NB4 (cell line): ENCODE results near the gene PPP3R1.

ENCODE experiments used
- DNase-seq: peaks from one replicate; pipeline ENCODE4 v3.0.0; 2010; ENCODE audit warnings: low read depth
- H3K4me3 ChIP-seq: one replicate; pipeline ENCODE4 v1.5.1; 2011; ENCODE audit warnings: mild to moderate bottlenecking, low read depth, low read length, moderate library complexity
- CTCF ChIP-seq: IDR thresholded peaks from one replicate; pipeline ENCODE4 v1.5.1; 2012; ENCODE audit warnings: low read depth, low read length
- MAX ChIP-seq: IDR thresholded peaks from 2 replicates; pipeline ENCODE4 v1.6.1; 2011; ENCODE audit warnings: low read depth, low read length
- MYC ChIP-seq: IDR thresholded peaks from 2 replicates; pipeline ENCODE4 v1.6.1; 2011; ENCODE audit warnings: low read depth, low read length
- POLR2A ChIP-seq: IDR thresholded peaks from 2 replicates; pipeline ENCODE4 v1.6.1; 2011; ENCODE audit warnings: mild to moderate bottlenecking; ENCODE audit not compliant: insufficient read length; ENCODE audit errors: extremely low read depth

The PPP3R1 gene

GRCh38 chr2:68244456-68244855 is 7.9 kb downstream of the PPP3R1 start:
- TF ChIP-seq MYC (no peak), MAX (no peak), POLR2A (no peak), CTCF (no peak)
- no peak for DNase-seq
- no peak overlapping the region for H3K4me3 ChIP-seq

GRCh38 chr2:68241732-68242131 is 10.6 kb downstream of the PPP3R1 start:
- TF ChIP-seq POLR2A: no peak
- no peak for TF ChIP-seq CTCF
- no peak for TF ChIP-seq MAX
- TF ChIP-seq MYC: no peak
- H3K4me3 ChIP-seq: no peak overlapping the region
- DNase-seq: no peak

- no peak for DNase-seq
- TF ChIP-seq CTCF (no peak), POLR2A (no peak), MYC (no peak), MAX (no peak)
- no peak overlapping the region for H3K4me3 ChIP-seq
Observed at GRCh38 chr2:68240446-68240845, 11.9 kb downstream of the PPP3R1 start.

GRCh38 chr2:68238955-68239822 is 13.1 kb downstream of the PPP3R1 start:
- TF ChIP-seq POLR2A: no peak
- no peak for TF ChIP-seq MYC
- no peak for TF ChIP-seq MAX
- TF ChIP-seq CTCF: no peak
- H3K4me3 ChIP-seq: no peak overlapping the region
- peak; percentile 43 for DNase-seq

GRCh38 chr2:68237976-68238580 is 14.3 kb downstream of the PPP3R1 start:
- no peak for DNase-seq
- no peak for TF ChIP-seq MYC
- no peak for TF ChIP-seq MAX
- no peak for TF ChIP-seq POLR2A
- TF ChIP-seq CTCF: no peak
- no peak overlapping the region for H3K4me3 ChIP-seq
